ENCODE results near the gene ANKRD55.

- TF ChIP-seq CTCF (conservative IDR thresholded peaks at IDR 0.05; ENCODE audit: low read depth, low read length) (no peak), EZH2 (IDR thresholded peaks at IDR 0.05; ENCODE audit: low read length, unreplicated experiment) (no peak)
Measured at GRCh38 chr5:56230576-56230975, 2.6 kb downstream of the ANKRD55 start.
